Uterus (tissue), 4 donors: ENCODE data around the gene SERGEF. TPM values are rescaled to one million over a fixed set of nuclear protein-coding genes. Genes with fewer than 3 reads are reported as not detected.

Source experiments
- DNase-seq, 2 donors: peaks; one replicate each; pipeline ENCODE4 v3.0.0-alpha.2; 2019 to 2020
- H3K27ac ChIP-seq, 2 donors: fragments of 200-600 bp; sonication (generic); 1 replicate in 1 of 2; 2 replicates in 1 of 2; pipeline ENCODE4 v1.5.1; 2016 to 2018
- H3K27me3 ChIP-seq, 2 donors: fragments of 200-600 bp; sonication (generic); one replicate each; pipeline ENCODE4 v1.5.1; 2018 to 2019; ENCODE audit warnings: control low read depth in 1 of 2
- H3K36me3 ChIP-seq, 2 donors: fragments of 200-600 bp; sonication (generic); one replicate each; pipeline ENCODE4 v1.5.1; 2019; ENCODE audit warnings: control low read depth in 1 of 2
- H3K4me1 ChIP-seq, 2 donors: fragments of 200-600 bp; sonication (generic); one replicate each; pipeline ENCODE4 v1.5.1; 2018 to 2019; ENCODE audit warnings: control low read depth in 1 of 2
- H3K4me3 ChIP-seq, 2 donors: fragments of 200-600 bp; sonication (generic); 1 replicate in 1 of 2; 2 replicates in 1 of 2; pipeline ENCODE4 v1.5.1; 2018 to 2019; ENCODE audit warnings: mild to moderate bottlenecking in 1 of 2
- H3K9me3 ChIP-seq, 2 donors: fragments of 200-600 bp; sonication (generic); one replicate each; pipeline ENCODE4 v1.5.1; 2019; ENCODE audit warnings: control low read depth in 1 of 2
- CTCF ChIP-seq, 4 experiments: fragments of 200-600 bp in 2 of 4; fragments of 450-650 bp in 2 of 4; sonication (generic) in 2 of 4; IDR thresholded peaks; one replicate each; pipeline ENCODE4 v1.5.1; 2016 to 2019; ENCODE audit warnings: antibody characterized with exemption in 4 of 4, mild to moderate bottlenecking in 2 of 4, moderate library complexity in 1 of 4
- POLR2A ChIP-seq, 2 donors: fragments of 450-650 bp; IDR thresholded peaks; one replicate each; pipeline ENCODE4 v1.6.1; 2016; ENCODE audit warnings: antibody characterized with exemption in 2 of 2, mild to moderate bottlenecking in 1 of 2, moderate library complexity in 1 of 2
- intact Hi-C: fragments of 100-400 bp; cut with DNase I; formaldehyde crosslinking; loops from one replicate; pipeline ENCODE4 v1.15.1; 2023; ENCODE audit warnings: low total_unique reads
- total RNA-seq, 4 donors: library from RNA; depleted of rRNA in 3 of 4; stranded (reverse); fragments of >200 nt in 3 of 4; gene quantifications; one replicate each; pipeline versions ENCODE4 v1.1.0 to v1.2.4, GENCODE V29; 2014 to 2023
- donor health status: DM: yes; HTN: yes; CAD: no.

The SERGEF gene
- total RNA-seq, 4 donors from 2014 or later = 12.6 to 64.4 (median 43.7) TPM

GRCh38 chr11:17744151-17744940, 268.5 kb downstream of the SERGEF start:
- no peak for DNase-seq
- intact Hi-C loops = no loop called here

GRCh38 chr11:17743808-17744119, 269.1 kb downstream of the SERGEF start:
- no peaks in the 10 kb centered on the region for H3K27me3 ChIP-seq

More at GRCh38 chr11:17744151-17744940, 268.5 kb downstream of the SERGEF start:
- Histone ChIP-seq H3K9me3 (no peaks in the 10 kb centered on the region), H3K27ac (no peak overlapping the region), H3K4me3 (no peak overlapping the region), H3K36me3 (no peaks in the 10 kb centered on the region), H3K4me1 (no peaks in the 10 kb centered on the region), H3K27me3 (no peaks in the 10 kb centered on the region)
- TF ChIP-seq CTCF (IDR thresholded peaks at IDR 0.05) = no peak
- TF ChIP-seq POLR2A (IDR thresholded peaks at IDR 0.05) = no peak

GRCh38 chr11:17743026-17743807, 269.6 kb downstream of the SERGEF start:
- H3K27me3 ChIP-seq = no peaks in the 10 kb centered on the region
- H3K4me1 ChIP-seq = no peaks in the 10 kb centered on the region
- no peak for DNase-seq
- intact Hi-C loops = no loop called here
- no peaks in the 10 kb centered on the region for H3K36me3 ChIP-seq
- H3K4me3 ChIP-seq = no peak overlapping the region
- TF ChIP-seq CTCF (IDR thresholded peaks at IDR 0.05) (no peak), POLR2A (IDR thresholded peaks at IDR 0.05) (no peak)
- H3K9me3 ChIP-seq = no peaks in the 10 kb centered on the region
- H3K27ac ChIP-seq = no peak overlapping the region

More at GRCh38 chr11:17743808-17744119, 269.1 kb downstream of the SERGEF start:
- Histone ChIP-seq H3K9me3 (no peaks in the 10 kb centered on the region), H3K4me3 (no peak overlapping the region), H3K27ac (no peak overlapping the region), H3K36me3 (no peaks in the 10 kb centered on the region), H3K4me1 (no peaks in the 10 kb centered on the region)
- TF ChIP-seq CTCF (IDR thresholded peaks at IDR 0.05) = no peak
- no peak for TF ChIP-seq POLR2A (IDR thresholded peaks at IDR 0.05)
- intact Hi-C loops = no loop called here
- DNase-seq = no peak

GRCh38 chr11:17742019-17742418, 270.8 kb downstream of the SERGEF start:
- Histone ChIP-seq H3K4me1 (no peaks in the 10 kb centered on the region), H3K36me3 (no peaks in the 10 kb centered on the region), H3K9me3 (no peaks in the 10 kb centered on the region), H3K27me3 (peaks cover 1 to 11% of the 10 kb centered on the region in 2 donors), H3K4me3 (no peak overlapping the region), H3K27ac (no peak overlapping the region)
- no peak for TF ChIP-seq CTCF (IDR thresholded peaks at IDR 0.05)
- no peak for TF ChIP-seq POLR2A (IDR thresholded peaks at IDR 0.05)
- intact Hi-C loops = no loop called here
- no peak for DNase-seq

- TF ChIP-seq POLR2A (IDR thresholded peaks at IDR 0.05) (no peak), CTCF (IDR thresholded peaks at IDR 0.05) (no peak)
Observed at GRCh38 chr11:17741487-17741886, 271.4 kb downstream of the SERGEF start.

More at GRCh38 chr11:17741487-17741886, 271.4 kb downstream of the SERGEF start:
- H3K9me3 ChIP-seq = no peaks in the 10 kb centered on the region
- intact Hi-C loops = no loop called here
- peaks cover 4 to 16% of the 10 kb centered on the region in 2 donors for H3K27me3 ChIP-seq
- H3K4me1 ChIP-seq = no peaks in the 10 kb centered on the region
- H3K36me3 ChIP-seq = no peaks in the 10 kb centered on the region
- H3K4me3 ChIP-seq = no peak overlapping the region
- no peak overlapping the region for H3K27ac ChIP-seq
- no peak for DNase-seq
